Stimulated activated CD4-positive, alpha-beta T cell treated with anti-CD3 and anti-CD28 coated beads, Interleukin-1b, Interleukin-23, amount 100 ng/mL, for 4 hours (primary cell): Measurements from ENCODE around the gene ARNT2.

Experiments used
- DNase-seq, 2 donors: peaks; one replicate each; pipeline ENCODE4 v3.0.0-alpha.2; 2020; ENCODE audit warnings: low read depth in 2 of 2

Gene ARNT2

DNA sequence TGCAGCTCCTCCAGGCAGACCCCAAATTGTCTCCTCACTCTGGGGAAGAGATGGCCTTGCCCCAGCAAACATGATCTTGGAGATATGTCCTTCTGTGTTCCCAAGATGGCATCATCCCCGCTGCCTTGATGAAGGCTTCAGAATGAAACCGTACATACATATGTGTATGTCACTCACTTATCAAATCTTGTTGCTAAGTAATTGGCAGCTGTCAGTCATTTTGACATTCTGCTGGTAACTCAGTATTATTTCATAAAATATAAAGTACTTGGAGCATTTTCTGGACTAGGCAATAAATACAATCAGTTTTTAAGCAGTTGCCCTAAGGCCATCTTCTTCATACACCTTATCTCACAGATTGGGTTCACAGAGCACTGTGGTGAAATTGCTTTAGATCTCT lies 62.4 kb downstream of the ARNT2 start:
- no peak for DNase-seq

GRCh38 chr15:80467311-80467714 lies 63.1 kb downstream of the ARNT2 start:
- DNase-seq: no peak

GRCh38 chr15:80468796-80469195 lies 64.6 kb downstream of the ARNT2 start:
- DNase-seq: no peak

DNA sequence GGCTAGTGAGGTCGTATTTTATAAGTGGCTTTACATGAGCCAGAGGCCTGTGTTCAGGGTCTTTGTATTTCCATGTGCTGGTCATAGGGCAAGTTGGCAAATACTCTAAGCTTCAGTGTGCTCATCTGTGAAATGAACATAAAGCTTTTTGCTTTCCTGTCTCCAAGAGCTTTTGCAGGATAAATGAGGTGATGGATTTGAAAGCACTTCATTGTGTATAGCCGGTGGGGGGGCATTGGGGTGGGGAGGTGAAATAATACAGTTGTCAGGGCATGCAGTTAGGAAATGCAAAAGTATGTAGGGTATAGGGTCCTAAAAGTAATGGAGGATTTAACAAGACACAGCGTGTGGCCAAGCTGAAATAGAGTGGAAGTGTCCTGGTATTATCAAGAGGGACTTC lies 67.7 kb downstream of the ARNT2 start:
- DNase-seq: no peak

- no peak for DNase-seq
Measured at GRCh38 chr15:80473286-80474223, 69.4 kb downstream of the ARNT2 start.

DNA sequence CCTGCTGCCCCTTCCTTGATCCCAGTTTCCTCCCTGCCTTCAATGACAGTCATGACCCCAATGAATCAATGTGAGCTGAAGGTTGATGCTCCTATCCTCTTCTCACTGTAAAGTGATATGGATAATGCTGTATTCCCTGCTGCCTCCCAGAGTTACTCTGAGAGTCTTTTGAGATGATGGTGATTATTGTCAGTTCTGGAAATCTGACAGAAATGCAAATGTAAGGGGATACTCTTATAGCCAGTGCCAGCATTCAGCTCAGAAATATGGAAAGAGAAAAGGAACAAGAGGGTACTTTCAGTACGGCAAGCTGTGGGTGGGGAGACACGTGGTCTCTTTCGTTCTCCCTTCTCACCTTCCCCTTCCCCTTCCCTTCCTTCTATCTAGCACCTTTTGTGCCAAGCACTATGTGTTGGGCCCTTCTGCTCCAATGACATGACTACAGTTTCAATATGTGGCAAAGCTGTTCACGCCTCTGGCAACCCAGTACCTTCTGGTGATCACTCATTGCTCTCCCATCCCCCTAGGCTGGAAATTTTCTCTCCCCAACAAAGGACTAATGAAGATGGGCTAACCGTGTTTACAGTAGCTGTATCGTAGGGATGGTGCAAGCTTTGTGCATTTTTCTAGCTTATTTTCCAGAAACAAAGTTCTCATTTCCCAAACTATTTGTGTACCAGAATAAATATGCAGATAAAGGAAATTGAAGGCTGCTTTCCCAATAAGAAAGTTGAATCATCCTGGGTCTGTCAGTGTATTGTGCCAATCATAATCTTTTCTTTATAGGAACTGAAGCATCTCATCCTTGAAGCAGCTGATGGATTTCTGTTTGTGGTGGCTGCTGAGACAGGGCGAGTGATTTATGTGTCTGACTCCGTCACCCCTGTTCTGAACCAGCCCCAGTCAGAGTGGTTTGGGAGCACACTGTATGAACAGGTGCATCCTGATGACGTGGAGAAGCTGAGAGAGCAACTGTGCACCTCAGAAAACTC lies 70.3 kb downstream of the ARNT2 start:
- DNase-seq: no peak

DNA sequence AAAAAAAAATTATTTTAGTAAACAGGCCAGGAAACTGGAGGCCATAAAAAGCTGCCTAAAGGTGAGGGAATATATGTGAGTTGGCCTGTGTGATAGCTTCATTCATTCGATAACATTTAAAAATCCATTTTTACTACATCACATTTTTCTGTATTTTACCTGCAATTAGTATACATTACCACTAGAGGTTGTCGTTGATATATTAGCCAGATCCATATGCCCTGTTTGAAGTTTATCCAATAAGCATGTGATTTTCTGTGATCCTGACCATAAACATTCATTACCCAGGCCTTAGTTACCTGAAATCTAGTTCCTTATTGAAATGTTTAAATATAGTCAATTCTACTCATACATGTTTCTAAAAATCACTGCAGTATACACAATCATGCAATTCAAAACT lies 71.4 kb downstream of the ARNT2 start:
- no peak for DNase-seq

DNA sequence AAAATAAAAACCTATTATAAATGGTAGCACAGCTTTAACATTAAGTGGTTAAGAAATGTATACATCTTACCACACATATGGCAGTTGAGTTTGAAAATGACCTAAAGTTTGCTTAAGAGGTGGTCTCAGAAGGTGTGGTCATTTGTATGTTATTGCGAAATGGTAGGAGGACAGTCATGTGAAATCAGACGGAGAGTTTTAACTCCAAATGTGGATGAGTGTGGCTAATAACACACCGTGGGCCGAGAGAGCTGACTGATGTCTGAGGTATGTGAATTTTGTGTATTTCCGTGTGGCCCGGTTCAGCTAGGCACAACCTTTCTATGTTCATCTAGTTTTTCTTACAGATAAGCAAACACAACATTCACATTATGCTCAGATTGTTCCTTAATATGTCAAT lies 71.9 kb downstream of the ARNT2 start:
- DNase-seq: no peak

GRCh38 chr15:80478075-80478474 lies 73.9 kb downstream of the ARNT2 start:
- DNase-seq: no peak

DNA sequence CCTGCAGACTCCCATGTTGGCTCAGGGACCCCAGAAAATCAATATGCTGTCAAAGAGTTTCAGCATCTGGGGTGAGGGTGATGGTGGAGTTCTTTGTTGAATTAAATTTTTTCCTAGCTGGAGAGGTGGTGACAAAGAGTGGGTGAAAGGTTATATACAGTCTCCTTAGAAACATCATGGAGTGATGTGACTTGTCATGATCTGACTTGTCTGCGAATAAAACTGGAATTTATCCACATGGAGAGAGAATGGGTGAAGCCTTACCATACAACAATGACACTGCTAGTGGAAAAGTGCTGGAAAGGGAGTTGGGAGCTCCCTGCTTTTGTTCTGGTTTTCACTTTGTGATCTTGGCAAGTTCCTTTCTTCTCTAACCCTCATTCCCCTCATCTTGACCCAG lies 75.0 kb downstream of the ARNT2 start:
- DNase-seq: no peak

- no peak for DNase-seq
Measured at GRCh38 chr15:80480171-80480811, 76.1 kb downstream of the ARNT2 start.

GRCh38 chr15:80480909-80481308 lies 76.7 kb downstream of the ARNT2 start:
- DNase-seq: no peak

DNA sequence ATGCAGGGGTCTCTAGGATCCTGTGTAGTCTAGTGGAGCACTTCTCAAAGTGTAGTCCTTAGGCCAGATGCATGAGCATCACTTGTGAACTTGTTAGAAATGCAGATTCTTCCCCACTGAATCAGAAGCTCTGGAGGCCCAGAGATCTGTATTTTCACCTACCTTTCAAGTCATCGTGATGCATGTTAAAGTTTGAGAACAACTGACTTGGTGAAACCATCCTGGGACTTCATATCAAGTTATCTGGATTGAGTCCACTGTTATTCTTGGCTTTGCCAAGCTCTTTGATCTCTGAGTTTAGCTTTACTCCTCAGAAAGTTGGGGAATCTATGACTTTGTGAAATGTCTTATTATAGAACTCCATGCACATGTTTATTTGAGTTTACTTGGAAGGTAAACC lies 78.5 kb downstream of the ARNT2 start:
- no peak for DNase-seq

GRCh38 chr15:80483725-80484161 lies 79.6 kb downstream of the ARNT2 start:
- no peak for DNase-seq

GRCh38 chr15:80484333-80484864 lies 80.2 kb downstream of the ARNT2 start:
- no peak for DNase-seq

DNA sequence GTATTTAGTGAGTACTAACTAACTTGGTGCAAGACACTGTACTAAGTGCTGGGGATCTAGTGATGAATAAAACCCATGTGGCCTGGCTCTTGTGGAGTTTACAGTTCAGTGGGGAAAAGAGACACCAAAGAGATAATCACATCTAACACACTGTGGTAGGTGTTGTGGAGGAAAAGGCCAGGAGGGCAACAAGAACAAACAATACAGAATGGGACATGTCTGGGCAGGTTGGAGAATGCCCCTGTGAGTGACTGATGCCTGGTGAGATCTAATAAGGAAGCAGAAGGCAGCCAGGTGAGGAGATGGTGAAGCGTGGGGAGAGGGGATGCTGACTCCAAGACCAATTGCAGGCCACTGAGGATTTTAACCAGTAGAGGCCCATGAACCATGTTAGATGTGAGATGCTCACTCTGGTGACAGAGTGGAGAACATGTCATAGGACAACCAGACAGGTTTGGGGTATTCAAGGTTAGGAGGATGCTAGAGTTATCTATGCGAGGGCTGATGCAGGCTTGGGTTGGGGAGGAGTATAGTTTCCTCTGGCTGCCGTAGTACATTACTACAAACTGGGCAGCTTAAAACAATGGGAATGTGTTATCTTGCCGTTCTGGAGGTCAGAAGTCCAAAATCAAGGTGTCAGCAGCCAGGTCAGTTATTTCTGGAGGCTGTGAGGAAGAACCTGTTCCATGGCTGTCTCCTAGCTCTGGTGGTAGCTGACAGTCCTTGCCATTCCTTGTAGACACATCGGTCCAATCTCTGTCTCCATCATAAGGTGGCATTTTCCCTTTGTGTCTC lies 81.4 kb downstream of the ARNT2 start:
- no peak for DNase-seq

DNA sequence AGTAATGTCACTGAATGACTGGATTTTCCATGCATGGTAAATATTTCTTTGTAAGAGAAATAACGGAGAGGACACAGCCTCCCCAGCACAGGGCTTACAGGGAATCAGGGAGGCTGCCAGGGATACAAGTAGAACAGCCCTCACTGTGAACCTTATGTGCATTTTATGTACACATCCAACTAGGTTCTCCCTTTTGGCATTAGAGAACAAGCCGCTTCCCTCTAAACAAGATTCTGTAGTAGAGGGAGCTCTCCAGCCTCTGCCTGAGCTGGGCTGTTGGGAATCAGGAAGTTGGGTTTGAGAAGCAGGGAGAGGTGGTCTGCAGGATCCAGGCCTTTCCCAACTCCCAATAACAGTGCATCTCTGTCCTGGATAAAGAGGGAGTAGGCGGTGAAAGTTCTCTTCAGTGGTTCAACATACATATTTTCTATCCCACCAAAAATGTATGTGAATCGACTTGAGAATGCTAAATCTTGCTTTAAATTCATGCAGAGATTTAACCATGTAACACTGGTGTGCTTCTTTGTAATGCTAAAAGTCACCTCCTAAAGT lies 83.7 kb downstream of the ARNT2 start:
- no peak for DNase-seq

DNA sequence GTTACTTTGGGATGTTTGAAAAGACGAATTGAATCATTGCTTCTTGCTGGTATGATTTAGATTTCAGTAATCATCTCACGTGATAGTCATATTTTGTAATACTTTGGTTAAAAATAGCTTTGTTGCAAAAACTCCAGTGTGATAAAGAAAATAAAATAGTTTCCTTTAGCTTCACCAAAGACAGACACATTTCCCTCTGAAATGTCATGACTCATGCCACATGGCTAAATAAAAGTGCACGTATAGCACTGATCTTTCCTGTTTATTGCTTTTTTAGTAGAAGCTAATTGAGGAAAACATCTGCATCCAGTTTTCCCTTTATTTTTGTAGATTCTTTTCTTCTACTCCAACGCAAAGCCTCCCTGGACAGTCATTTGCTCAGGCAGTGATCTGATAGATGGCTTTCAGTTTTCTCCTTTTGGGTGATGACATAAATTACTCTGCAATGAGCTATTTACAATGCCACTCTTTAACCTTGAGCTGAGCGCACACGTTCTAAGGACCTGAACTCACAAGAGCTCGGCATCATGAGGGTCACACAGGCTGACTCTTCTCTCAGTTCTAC lies 84.9 kb downstream of the ARNT2 start:
- DNase-seq: no peak

GRCh38 chr15:80490431-80490990 lies 86.3 kb downstream of the ARNT2 start:
- DNase-seq: no peak
